Liver (tissue), 9 donors: ENCODE measurements around the gene LRATD1. TPM values are rescaled to one million over a fixed set of nuclear protein-coding genes. Genes with fewer than 3 reads are reported as not detected.

Experiments
- DNase-seq: peaks from one replicate; pipeline ENCODE4 v3.0.0-alpha.2; 2017; ENCODE audit warnings: low spot score
- H3K27ac ChIP-seq, 2 donors: one replicate each; pipeline ENCODE4 v1.7.0; 2013; ENCODE audit warnings: inconsistent platforms in 2 of 2, low read length in 2 of 2, control low read depth in 1 of 2, low read depth in 1 of 2, mild to moderate bottlenecking in 1 of 2
- H3K27me3 ChIP-seq, 4 donors: one replicate each; pipeline versions ENCODE4 v1.6.1 to v1.7.0; 2013; ENCODE audit warnings: low read length in 3 of 4, inconsistent platforms in 1 of 4, mild to moderate bottlenecking in 1 of 4, moderate library complexity in 1 of 4; ENCODE audit not compliant: control insufficient read depth in 4 of 4, insufficient read depth in 4 of 4
- H3K36me3 ChIP-seq, 4 donors: one replicate each; pipeline versions ENCODE4 v1.6.1 to v1.7.0; 2013; ENCODE audit warnings: low read length in 3 of 4, mild to moderate bottlenecking in 3 of 4, low read depth in 1 of 4, moderate library complexity in 1 of 4; ENCODE audit not compliant: control insufficient read depth in 4 of 4, insufficient read depth in 3 of 4
- H3K4me1 ChIP-seq, 4 donors: one replicate each; pipeline versions ENCODE4 v1.6.1 to v1.7.0; 2013; ENCODE audit warnings: low read length in 3 of 4, mild to moderate bottlenecking in 3 of 4, moderate library complexity in 1 of 4; ENCODE audit not compliant: control insufficient read depth in 4 of 4, insufficient read depth in 4 of 4
- H3K4me3 ChIP-seq, 3 donors: one replicate each; pipeline versions ENCODE4 v1.6.1 to v1.7.0; 2013; ENCODE audit warnings: low read length in 3 of 3, control low read depth in 1 of 3, low read depth in 1 of 3, mild to moderate bottlenecking in 1 of 3
- H3K9ac ChIP-seq, 2 donors: one replicate each; pipeline ENCODE4 v1.7.0; 2013; ENCODE audit warnings: low read length in 2 of 2, mild to moderate bottlenecking in 2 of 2, moderate library complexity in 2 of 2, control low read depth in 1 of 2, low read depth in 1 of 2
- H3K9me3 ChIP-seq, 4 donors: one replicate each; pipeline versions ENCODE4 v1.6.1 to v1.7.0; 2013; ENCODE audit warnings: low read length in 3 of 4; ENCODE audit not compliant: control insufficient read depth in 4 of 4
- EGR1 ChIP-seq, 2 donors: IDR thresholded peaks; 2 replicates each; pipeline ENCODE4 v1.6.1; 2016 to 2018; ENCODE audit warnings: antibody characterized with exemption in 2 of 2, low read depth in 2 of 2
- FOXA1 ChIP-seq: IDR thresholded peaks from 2 replicates; pipeline ENCODE4 v1.6.1; 2016; ENCODE audit warnings: antibody characterized with exemption
- GABPA ChIP-seq, 2 donors: IDR thresholded peaks in 1 of 2; conservative IDR thresholded peaks in 1 of 2; 2 replicates each; pipeline ENCODE4 v1.6.1; 2016; ENCODE audit warnings: antibody characterized with exemption in 2 of 2, mild to moderate bottlenecking in 1 of 2, moderate library complexity in 1 of 2
- HNF4A ChIP-seq, 2 donors: conservative IDR thresholded peaks; 2 replicates each; pipeline ENCODE4 v1.6.1; 2016; ENCODE audit warnings: antibody characterized with exemption in 2 of 2, mild to moderate bottlenecking in 2 of 2
- JUND ChIP-seq, 2 donors: IDR thresholded peaks; 2 replicates each; pipeline ENCODE4 v1.6.1; 2016; ENCODE audit warnings: antibody characterized with exemption in 2 of 2
- RAD21 ChIP-seq, 2 donors: IDR thresholded peaks; 2 replicates each; pipeline ENCODE4 v1.6.1; 2016; ENCODE audit warnings: antibody characterized with exemption in 2 of 2, mild to moderate bottlenecking in 2 of 2
- RXRA ChIP-seq, 2 donors: IDR thresholded peaks; 2 replicates each; pipeline ENCODE4 v1.6.1; 2017 to 2018; ENCODE audit warnings: antibody characterized with exemption in 2 of 2, mild to moderate bottlenecking in 1 of 2
- SP1 ChIP-seq: IDR thresholded peaks from 2 replicates; pipeline ENCODE4 v1.6.1; 2018; ENCODE audit warnings: antibody characterized with exemption, mild to moderate bottlenecking
- TAF1 ChIP-seq: conservative IDR thresholded peaks from 2 replicates; pipeline ENCODE4 v1.6.1; 2016; ENCODE audit warnings: antibody characterized with exemption, mild to moderate bottlenecking
- YY1 ChIP-seq: IDR thresholded peaks from 2 replicates; pipeline ENCODE4 v1.6.1; 2016; ENCODE audit warnings: antibody characterized with exemption, mild to moderate bottlenecking
- WGBS: extraction: QIAGEN DNeasy Blood & Tissue Kit; methylation state at CpG from one replicate; pipeline ENCODE4 v1.1.7; 2013; 5-methylcytosine and 5-hydroxymethylcytosine counted together
- polyA plus RNA-seq, 2 donors: library from polyadenylated mRNA; stranded (reverse) in 1 of 2; unstranded in 1 of 2; fragments of 200-250 nt in 1 of 2; fragments of >200 nt in 1 of 2; fragmentation: Nextera tagmentation in 1 of 2; extraction: Ambion mirVana in 1 of 2; gene quantifications; one replicate each; pipeline versions ENCODE4 v1.2.1 to v1.2.3, GENCODE V29; 2013 to 2015
- total RNA-seq, 2 donors: library from RNA; depleted of rRNA; stranded (reverse); fragments of >200 nt; gene quantifications; one replicate each; pipeline ENCODE4 v1.2.3, GENCODE V29; 2014
- TF ChIP-seq, protein P1 (sequence below): IDR thresholded peaks from 2 replicates; pipeline ENCODE4 v1.6.1; 2016; ENCODE audit warnings: antibody characterized with exemption
- TF ChIP-seq, protein P2 (sequence below): IDR thresholded peaks from 2 replicates; pipeline ENCODE4 v1.6.1; 2016; ENCODE audit warnings: antibody characterized with exemption, mild to moderate bottlenecking
- TF ChIP-seq, protein P3 (sequence below): IDR thresholded peaks from 2 replicates; pipeline ENCODE4 v1.6.1; 2016; ENCODE audit warnings: antibody characterized with exemption
- TF ChIP-seq, protein P4 (sequence below): fragments of 150-350 bp; IDR thresholded peaks from 2 replicates; pipeline ENCODE4 v1.5.1; 2017; ENCODE audit warnings: improper control_type of control experiment, low read depth, low read length; ENCODE audit not compliant: missing input control
- TF ChIP-seq, protein P5 (sequence below): IDR thresholded peaks from 2 replicates; pipeline ENCODE4 v1.6.1; 2016; ENCODE audit warnings: antibody characterized with exemption
- donor health status: healthy.
- donor health status: healthy.
- donor health status: healthy.
- donor health status: healthy.
- donor health status: healthy.

The LRATD1 gene
- total and polyA plus RNA-seq, 4 donors, result 0.08 to 3.4 (median 1.8) TPM

DNA sequence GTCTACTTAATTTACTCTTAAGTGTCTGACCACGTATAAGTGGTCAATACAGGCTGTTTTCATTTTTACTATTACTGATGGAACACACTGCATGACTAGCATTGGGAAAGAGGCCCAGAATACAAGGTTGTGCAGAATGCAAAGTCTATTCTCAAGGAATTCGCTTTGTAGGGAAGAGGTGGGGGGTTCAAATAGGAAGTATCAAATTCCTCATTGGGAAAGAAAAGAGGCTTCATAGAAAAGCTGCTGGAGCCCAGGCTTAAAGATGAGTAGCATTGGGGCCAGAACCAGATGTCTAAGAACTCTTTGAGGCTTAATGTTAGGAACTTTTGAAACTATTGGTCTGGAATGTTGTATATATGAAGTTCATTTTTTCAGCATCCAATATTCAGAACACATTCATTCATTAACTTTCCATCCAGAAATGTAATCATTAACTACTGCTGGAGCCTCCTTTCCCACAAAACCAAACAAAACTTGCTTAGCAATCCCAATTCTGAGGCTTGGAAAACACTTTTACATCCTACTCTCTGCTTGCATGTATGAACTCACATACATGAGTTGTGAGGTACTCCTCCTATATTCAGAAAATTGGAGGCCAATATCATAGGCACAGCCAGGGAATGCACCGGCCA, 994 bp upstream of the LRATD1 start:
- no peak overlapping the region for H3K4me3 ChIP-seq
- WGBS, result 41% methylated on average over 3 of the region's 3 CpGs
- H3K27ac ChIP-seq, result no peak overlapping the region
- H3K36me3 ChIP-seq, result no peaks in the 10 kb centered on the region
- TF ChIP-seq GABPA (IDR thresholded peaks at IDR 0.05 in 1 of 2, conservative IDR thresholded peaks at IDR 0.05 in 1 of 2) (no peak), RXRA (IDR thresholded peaks at IDR 0.05) (no peak), EGR1 (IDR thresholded peaks at IDR 0.05; ENCODE audit: low read depth in 2 of 2) (no peak), SP1 (no peak), JUND (IDR thresholded peaks at IDR 0.05) (no peak), TAF1 (no peak), RAD21 (IDR thresholded peaks at IDR 0.05) (no peak), FOXA1 (no peak), YY1 (no peak), HNF4A (conservative IDR thresholded peaks at IDR 0.05) (no peak)
- TF ChIP-seq, protein P1, sequence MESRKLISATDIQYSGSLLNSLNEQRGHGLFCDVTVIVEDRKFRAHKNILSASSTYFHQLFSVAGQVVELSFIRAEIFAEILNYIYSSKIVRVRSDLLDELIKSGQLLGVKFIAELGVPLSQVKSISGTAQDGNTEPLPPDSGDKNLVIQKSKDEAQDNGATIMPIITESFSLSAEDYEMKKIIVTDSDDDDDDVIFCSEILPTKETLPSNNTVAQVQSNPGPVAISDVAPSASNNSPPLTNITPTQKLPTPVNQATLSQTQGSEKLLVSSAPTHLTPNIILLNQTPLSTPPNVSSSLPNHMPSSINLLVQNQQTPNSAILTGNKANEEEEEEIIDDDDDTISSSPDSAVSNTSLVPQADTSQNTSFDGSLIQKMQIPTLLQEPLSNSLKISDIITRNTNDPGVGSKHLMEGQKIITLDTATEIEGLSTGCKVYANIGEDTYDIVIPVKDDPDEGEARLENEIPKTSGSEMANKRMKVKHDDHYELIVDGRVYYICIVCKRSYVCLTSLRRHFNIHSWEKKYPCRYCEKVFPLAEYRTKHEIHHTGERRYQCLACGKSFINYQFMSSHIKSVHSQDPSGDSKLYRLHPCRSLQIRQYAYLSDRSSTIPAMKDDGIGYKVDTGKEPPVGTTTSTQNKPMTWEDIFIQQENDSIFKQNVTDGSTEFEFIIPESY, result no peak
- TF ChIP-seq, protein P2, sequence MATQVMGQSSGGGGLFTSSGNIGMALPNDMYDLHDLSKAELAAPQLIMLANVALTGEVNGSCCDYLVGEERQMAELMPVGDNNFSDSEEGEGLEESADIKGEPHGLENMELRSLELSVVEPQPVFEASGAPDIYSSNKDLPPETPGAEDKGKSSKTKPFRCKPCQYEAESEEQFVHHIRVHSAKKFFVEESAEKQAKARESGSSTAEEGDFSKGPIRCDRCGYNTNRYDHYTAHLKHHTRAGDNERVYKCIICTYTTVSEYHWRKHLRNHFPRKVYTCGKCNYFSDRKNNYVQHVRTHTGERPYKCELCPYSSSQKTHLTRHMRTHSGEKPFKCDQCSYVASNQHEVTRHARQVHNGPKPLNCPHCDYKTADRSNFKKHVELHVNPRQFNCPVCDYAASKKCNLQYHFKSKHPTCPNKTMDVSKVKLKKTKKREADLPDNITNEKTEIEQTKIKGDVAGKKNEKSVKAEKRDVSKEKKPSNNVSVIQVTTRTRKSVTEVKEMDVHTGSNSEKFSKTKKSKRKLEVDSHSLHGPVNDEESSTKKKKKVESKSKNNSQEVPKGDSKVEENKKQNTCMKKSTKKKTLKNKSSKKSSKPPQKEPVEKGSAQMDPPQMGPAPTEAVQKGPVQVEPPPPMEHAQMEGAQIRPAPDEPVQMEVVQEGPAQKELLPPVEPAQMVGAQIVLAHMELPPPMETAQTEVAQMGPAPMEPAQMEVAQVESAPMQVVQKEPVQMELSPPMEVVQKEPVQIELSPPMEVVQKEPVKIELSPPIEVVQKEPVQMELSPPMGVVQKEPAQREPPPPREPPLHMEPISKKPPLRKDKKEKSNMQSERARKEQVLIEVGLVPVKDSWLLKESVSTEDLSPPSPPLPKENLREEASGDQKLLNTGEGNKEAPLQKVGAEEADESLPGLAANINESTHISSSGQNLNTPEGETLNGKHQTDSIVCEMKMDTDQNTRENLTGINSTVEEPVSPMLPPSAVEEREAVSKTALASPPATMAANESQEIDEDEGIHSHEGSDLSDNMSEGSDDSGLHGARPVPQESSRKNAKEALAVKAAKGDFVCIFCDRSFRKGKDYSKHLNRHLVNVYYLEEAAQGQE, result no peak
- TF ChIP-seq, protein P3, sequence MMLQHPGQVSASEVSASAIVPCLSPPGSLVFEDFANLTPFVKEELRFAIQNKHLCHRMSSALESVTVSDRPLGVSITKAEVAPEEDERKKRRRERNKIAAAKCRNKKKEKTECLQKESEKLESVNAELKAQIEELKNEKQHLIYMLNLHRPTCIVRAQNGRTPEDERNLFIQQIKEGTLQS, result no peak
- TF ChIP-seq, protein P4, sequence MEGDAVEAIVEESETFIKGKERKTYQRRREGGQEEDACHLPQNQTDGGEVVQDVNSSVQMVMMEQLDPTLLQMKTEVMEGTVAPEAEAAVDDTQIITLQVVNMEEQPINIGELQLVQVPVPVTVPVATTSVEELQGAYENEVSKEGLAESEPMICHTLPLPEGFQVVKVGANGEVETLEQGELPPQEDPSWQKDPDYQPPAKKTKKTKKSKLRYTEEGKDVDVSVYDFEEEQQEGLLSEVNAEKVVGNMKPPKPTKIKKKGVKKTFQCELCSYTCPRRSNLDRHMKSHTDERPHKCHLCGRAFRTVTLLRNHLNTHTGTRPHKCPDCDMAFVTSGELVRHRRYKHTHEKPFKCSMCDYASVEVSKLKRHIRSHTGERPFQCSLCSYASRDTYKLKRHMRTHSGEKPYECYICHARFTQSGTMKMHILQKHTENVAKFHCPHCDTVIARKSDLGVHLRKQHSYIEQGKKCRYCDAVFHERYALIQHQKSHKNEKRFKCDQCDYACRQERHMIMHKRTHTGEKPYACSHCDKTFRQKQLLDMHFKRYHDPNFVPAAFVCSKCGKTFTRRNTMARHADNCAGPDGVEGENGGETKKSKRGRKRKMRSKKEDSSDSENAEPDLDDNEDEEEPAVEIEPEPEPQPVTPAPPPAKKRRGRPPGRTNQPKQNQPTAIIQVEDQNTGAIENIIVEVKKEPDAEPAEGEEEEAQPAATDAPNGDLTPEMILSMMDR, result no peak
- TF ChIP-seq, protein P5, sequence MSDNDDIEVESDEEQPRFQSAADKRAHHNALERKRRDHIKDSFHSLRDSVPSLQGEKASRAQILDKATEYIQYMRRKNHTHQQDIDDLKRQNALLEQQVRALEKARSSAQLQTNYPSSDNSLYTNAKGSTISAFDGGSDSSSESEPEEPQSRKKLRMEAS, result no peak
- DNase-seq, result no peak
- H3K4me1 ChIP-seq, result peaks cover 12 to 37% (median 30%) of the 10 kb centered on the region in 4 donors
- H3K27me3 ChIP-seq, result peaks cover 0 to 7% (median 1%) of the 10 kb centered on the region in 4 donors
- no peaks in the 10 kb centered on the region for H3K9me3 ChIP-seq
- H3K9ac ChIP-seq, result no peak overlapping the region
